Stimulated activated CD4-positive, alpha-beta T cell treated with anti-CD3 and anti-CD28 coated beads, Interleukin-1b, Interleukin-23, amount 100 ng/mL, for 24 hours (primary cell): ENCODE data around the gene ZAP70.

Experiments used
- DNase-seq, 4 experiments: peaks; one replicate each; pipeline ENCODE4 v3.0.0-alpha.2; 2020; ENCODE audit warnings: low read depth in 4 of 4, low spot score in 1 of 4

Gene ZAP70

DNA sequence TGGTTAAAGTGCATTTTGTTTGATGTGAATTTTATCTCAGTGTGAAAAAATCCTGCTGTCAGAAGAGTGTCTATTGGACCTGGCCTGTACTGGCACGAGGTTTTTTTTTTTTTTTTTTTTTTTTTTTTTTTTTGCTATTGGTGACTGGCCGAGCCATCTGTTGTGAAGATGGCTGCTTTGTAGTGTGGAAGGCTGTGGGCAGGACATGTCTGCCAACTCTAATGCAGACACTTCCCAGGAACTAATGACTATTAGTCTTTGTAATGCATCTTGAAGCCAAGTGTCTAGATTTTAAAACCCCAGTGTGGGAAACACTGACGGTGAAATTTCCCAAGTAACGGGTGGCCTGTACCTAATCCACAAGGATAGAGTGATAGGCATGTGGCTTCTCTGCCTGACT is 34.3 kb downstream of the ZAP70 start:
- DNase-seq, result no peak

- DNase-seq, result no peak
These were observed 36.2 kb downstream of the ZAP70 start for GRCh38 chr2:97749581-97749980.

- DNase-seq, result no peak
These were observed 36.6 kb downstream of the ZAP70 start for GRCh38 chr2:97750017-97750416.

- no peak for DNase-seq
These were observed 38.4 kb downstream of the ZAP70 start for GRCh38 chr2:97751752-97752151.

DNA sequence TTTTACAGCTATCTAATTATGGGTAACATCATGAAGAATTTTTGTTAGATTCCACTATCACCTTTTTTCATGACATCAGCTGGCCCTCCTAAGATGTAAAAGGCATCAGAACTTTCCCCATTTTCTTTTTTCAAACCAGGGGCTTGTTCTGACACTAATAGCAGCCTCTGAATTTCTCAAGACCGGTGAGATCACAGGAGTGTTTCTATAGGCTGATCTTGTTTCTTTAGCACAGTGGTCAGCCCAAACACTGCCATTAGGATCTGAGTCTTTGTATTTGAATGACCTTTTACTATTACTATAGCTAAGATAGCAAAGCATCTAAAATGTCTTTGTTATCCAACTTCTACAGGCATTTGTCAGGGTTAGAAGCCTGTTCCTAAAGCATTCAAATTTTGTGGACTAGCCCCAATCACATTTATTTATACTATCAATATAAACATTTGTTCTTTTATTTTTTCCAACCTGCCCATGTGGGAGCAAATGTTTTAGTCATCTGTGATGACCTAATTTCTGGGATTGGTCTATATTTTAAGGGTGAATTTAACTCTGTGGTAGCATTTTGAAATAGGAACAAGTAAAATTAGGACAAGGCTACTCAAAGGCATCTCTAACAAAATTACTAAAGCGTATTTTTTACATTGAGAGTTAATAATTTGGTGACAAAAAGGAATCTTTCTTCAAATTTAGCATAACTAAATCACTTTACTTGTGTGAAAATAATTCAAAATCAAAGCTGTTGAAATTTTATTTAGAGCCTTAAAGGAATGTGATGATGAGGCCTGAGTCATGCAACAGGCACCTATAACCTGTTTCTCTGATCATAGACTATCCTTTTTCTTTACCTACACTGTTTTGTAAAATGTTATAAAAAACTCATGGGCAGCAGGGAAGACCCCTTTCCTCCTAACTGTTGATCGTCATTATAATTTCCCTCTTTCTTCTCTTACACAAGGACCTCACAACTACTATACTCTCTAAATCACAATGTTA is 39.3 kb downstream of the ZAP70 start:
- DNase-seq, result no peak

GRCh38 chr2:97754690-97755346 is 41.4 kb downstream of the ZAP70 start:
- no peak for DNase-seq

GRCh38 chr2:97755491-97755890 is 42.1 kb downstream of the ZAP70 start:
- DNase-seq, result no peak

GRCh38 chr2:97757062-97757461 is 43.7 kb downstream of the ZAP70 start:
- no peak for DNase-seq

GRCh38 chr2:97758131-97758705 is 44.8 kb downstream of the ZAP70 start:
- no peak for DNase-seq

DNA sequence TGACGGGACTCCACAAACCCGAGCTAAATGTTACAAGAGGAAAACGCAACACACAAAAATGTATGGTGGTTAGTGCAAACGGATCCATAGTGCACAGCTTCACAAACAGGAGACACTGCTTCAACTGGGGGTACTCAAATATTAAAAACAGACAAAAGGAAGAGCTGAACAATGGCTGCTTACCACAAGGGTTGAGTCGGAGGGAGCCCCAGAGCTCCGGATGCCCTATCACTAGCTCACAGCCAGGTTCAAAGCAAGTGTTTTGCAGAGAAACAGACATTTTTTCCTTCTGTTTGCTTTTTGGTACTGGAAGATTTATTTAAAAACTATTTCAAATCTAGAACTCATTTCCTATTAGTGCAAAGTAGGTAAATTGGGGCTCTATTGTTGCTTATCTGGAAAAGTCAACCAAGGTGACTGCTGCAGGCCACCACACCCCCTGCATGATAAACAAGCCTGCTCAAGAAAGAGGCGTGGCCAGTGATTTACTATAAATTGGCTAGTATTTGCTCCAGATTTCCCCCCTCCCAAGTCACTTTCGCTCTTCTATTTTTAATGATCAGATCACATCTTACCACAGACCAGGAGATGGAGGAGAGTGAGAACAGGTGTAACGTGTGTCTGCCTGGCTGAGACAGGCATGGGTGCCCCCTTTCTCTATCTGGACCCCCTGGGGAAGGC is 46.5 kb downstream of the ZAP70 start:
- no peak for DNase-seq

DNA sequence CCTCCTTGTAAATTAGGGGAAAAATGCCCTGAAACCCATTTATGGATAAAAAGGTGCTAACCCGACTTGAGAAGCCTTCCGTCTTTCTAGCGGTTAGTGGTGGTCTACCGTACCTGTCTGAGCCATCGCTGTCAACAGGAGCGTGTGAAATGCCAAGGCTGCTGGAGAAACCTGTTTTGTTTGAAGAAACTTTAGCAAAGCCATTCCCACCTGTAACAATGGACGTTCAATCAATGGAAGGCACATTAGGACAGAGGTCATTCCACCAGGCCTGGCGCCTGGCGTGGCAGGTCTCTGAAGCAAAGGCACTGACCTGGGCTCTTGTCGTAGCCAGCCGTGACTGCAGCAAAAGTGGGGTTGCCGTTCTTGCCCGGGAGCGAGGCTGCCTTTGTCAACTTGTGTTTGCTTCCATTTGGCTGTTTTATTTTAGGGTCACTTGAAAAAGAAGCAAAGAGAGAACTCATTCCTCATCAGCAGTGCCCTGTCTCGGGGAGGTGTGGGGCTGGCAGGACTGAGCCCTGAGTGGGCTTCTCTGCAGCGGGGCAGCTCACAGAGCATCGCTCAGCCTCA is 47.2 kb downstream of the ZAP70 start:
- no peak for DNase-seq

GRCh38 chr2:97761192-97761591 is 47.8 kb downstream of the ZAP70 start:
- DNase-seq, result peak in 2 of 4 experiments; percentile 20 to 40

DNA sequence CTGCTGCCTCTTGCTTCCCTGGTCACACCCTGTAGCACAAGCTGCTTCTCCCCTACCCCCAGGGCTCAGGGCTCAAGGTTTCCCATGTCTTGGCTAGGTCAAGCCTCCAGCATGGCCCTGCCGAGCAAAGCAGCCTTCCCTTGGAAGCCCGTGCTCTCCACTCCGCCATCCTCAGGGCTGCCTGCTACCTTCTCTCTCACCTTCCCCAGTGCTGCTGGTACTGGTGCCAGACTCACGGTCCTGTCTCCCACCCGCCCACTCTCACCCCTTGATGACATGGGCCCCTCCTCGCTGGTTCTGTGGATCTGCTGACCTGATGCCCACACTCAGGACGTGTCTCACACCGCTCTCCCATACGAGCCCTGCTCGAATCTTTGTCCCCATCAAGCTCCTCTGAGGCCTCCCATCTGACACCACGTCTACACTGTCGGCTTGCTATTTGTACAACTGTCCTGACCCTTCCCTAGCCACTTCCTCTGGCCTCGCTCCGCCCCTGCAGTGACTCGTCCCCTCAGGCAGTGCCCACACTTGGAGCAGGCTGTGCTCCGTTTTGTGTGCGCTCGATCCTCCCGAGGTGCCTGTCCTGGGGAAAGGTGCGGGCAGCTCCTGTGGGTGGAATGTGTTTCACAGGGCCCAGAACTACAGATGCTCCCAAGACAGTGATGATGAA is 49.9 kb downstream of the ZAP70 start:
- DNase-seq, result no peak

DNA sequence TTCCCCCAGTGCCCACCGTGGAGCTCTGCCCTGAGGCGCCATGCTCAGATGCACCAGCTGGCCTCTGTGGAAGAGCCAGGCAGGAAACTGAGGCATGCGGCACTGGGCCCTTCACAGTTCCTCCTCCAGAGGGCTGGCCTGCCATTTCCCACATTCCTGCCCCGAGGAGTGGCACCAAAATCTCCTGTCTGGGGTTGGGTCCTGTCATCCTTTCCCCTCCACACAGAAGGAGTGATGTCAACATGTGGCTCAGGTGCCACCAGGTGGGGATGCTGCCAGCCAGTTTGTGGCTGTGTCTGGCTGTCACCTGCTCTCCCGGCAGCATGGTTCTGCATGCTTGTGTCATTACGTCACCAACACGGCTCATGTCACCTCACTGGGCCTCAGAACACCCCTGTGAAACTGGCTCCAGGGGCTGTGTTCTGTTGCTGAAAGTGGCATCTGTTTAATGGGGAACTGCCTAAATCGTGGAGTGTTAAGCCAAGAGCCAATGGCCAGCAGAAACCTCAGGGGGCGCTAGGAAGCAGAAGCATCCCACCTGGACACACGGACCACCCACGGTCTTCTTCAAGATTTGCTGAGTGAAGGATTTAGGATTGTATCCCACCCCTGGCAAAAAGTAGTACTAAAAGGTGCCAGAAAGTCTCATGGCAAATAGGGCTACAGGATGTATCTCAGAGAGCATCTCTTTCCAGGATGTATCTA is 51.3 kb downstream of the ZAP70 start:
- DNase-seq, result no peak

DNA sequence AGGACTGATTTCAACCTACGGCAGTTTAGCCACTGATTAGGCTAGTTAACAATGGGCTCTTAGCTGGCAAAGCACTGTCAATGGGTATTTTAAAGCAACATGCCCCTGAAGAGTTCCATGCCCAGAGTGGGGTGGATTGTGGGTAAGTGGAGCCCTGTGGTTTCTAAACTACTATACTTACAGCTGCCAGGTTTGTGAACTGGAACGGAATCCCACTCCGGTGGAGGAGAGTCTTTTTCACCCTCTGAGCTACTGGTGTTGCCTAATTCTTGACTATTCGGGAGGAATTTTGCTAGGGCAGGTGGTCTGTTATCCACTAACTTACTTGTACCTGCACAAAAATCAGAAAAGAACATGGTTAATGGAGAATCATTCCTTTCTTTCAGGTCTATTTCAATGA is 52.6 kb downstream of the ZAP70 start:
- no peak for DNase-seq

GRCh38 chr2:97766567-97766966 is 53.2 kb downstream of the ZAP70 start:
- DNase-seq, result no peak

DNA sequence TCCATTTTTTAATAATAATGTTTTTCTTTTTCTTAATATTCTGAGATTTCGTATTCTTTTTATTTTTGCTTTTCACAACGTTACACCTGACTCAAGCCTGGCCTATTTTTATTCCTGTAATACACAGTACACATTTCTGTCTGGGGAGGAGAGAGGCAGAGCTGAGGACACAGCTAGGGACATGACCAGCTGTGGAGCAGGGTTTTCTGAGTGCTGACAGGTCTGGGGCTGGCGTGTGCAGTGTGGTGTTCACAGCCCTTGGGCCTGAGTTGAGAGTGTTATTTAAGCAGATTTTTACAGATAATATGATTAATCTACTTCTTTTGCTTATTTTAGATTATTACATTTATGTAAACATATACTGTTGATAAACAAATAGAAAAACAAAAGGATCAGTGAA is 55.9 kb downstream of the ZAP70 start:
- no peak for DNase-seq

- no peak for DNase-seq
These were observed 56.3 kb downstream of the ZAP70 start for GRCh38 chr2:97769711-97770110.

- no peak for DNase-seq
These were observed 57.1 kb downstream of the ZAP70 start for GRCh38 chr2:97770445-97770844.

DNA sequence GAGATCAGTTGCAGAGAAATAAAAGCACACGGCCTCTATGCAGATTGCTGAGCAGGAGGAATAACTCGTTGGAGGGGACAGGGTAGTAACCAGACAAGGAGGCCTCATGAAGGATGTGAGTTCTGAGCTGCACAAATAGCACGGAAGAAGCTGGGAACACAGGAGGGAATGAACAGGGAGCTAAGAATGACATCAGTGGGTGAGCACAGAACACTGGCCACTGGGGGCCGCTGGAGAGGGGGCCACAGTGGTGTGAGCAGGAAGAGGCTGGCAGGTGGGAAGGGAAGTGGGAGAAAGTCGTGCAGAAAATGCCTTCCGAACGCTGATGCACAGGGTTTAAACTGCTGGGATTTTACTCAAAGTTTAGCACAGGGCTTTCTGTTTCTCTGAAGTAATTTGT is 61.0 kb downstream of the ZAP70 start:
- DNase-seq, result no peak
